ENCODE results near the gene CDH3.

The CDH3 gene

GRCh38 chr16:68636818-68637217, 8.3 kb upstream of the CDH3 start:
- Mint-ChIP-seq H3K27ac (peak overlapping the region in 2 of 3 experiments; percentile 96 to 99), H3K4me3 (no peak overlapping the region), H3K9me3 (no peaks in the 10 kb centered on the region), H3K27me3 (ENCODE audit: low read depth) (peaks cover 23% of the 10 kb centered on the region), H3K36me3 (ENCODE audit: low read depth) (no peaks in the 10 kb centered on the region), H3K4me1 (peaks cover 24% of the 10 kb centered on the region)
- no peak for TF ChIP-seq CTCF (IDR thresholded peaks at IDR 0.05; ENCODE audit: unreplicated experiment in 3 of 3)

- Mint-ChIP-seq H3K36me3 (ENCODE audit: low read depth) (no peaks in the 10 kb centered on the region), H3K4me1 (peaks cover 42% of the 10 kb centered on the region), H3K27ac (peak overlapping the region in 2 of 3 experiments; percentile 31 to 34), H3K9me3 (no peaks in the 10 kb centered on the region), H3K27me3 (ENCODE audit: low read depth) (peaks cover 51% of the 10 kb centered on the region), H3K4me3 (no peak overlapping the region)
- no peak for TF ChIP-seq CTCF (IDR thresholded peaks at IDR 0.05; ENCODE audit: unreplicated experiment in 3 of 3)
Observed at GRCh38 chr16:68640972-68641371, 4.1 kb upstream of the CDH3 start.

- H3K36me3 Mint-ChIP-seq (ENCODE audit: low read depth): no peaks in the 10 kb centered on the region
- TF ChIP-seq CTCF (IDR thresholded peaks at IDR 0.05; ENCODE audit: unreplicated experiment in 3 of 3): no peak
- H3K9me3 Mint-ChIP-seq: no peaks in the 10 kb centered on the region
- peaks cover 56% of the 10 kb centered on the region for H3K27me3 Mint-ChIP-seq (ENCODE audit: low read depth)
- H3K4me3 Mint-ChIP-seq: peak overlapping the region; percentile 56 to 76 (median 74)
- peak overlapping the region; percentile 11 to 85 (median 74) for H3K27ac Mint-ChIP-seq
- peaks cover 36% of the 10 kb centered on the region for H3K4me1 Mint-ChIP-seq
Observed at GRCh38 chr16:68642047-68642435, 3.1 kb upstream of the CDH3 start.

- no peak for TF ChIP-seq CTCF (IDR thresholded peaks at IDR 0.05; ENCODE audit: unreplicated experiment in 3 of 3)
- H3K27me3 Mint-ChIP-seq (ENCODE audit: low read depth): peaks cover 59% of the 10 kb centered on the region
- no peaks in the 10 kb centered on the region for H3K36me3 Mint-ChIP-seq (ENCODE audit: low read depth)
- peak overlapping the region; percentile 74 to 95 (median 82) for H3K4me3 Mint-ChIP-seq
- H3K9me3 Mint-ChIP-seq: no peaks in the 10 kb centered on the region
- H3K4me1 Mint-ChIP-seq: peaks cover 37% of the 10 kb centered on the region
- H3K27ac Mint-ChIP-seq: peak overlapping the region; percentile 11 to 88 (median 74)
Observed at GRCh38 chr16:68642436-68643101, 2.5 kb upstream of the CDH3 start.

- H3K9me3 Mint-ChIP-seq: no peaks in the 10 kb centered on the region
- H3K4me1 Mint-ChIP-seq: peaks cover 40% of the 10 kb centered on the region
- H3K27ac Mint-ChIP-seq: peak overlapping the region in 2 of 3 experiments; percentile 74 to 88
Observed at GRCh38 chr16:68643227-68643626, 1.9 kb upstream of the CDH3 start.

More at GRCh38 chr16:68643227-68643626, 1.9 kb upstream of the CDH3 start:
- Mint-ChIP-seq H3K27me3 (ENCODE audit: low read depth) (peaks cover 59% of the 10 kb centered on the region), H3K36me3 (ENCODE audit: low read depth) (no peaks in the 10 kb centered on the region), H3K4me3 (peak overlapping the region; percentile 52 to 95 (median 82))
- no peak for TF ChIP-seq CTCF (IDR thresholded peaks at IDR 0.05; ENCODE audit: unreplicated experiment in 3 of 3)
